GM19240 (cell line): Measurements from ENCODE around the gene PPP6R3.
"Not testable (repeated sequence)": the region's sequence is repeated elsewhere in the genome, so short reads cannot be mapped to it uniquely, and the experiment has no call there.

ENCODE experiments used
- DNase-seq: peaks from one replicate; pipeline ENCODE4 v3.0.0; 2011; ENCODE audit warnings: low spot score; ENCODE audit not compliant: insufficient read length

Gene PPP6R3

GRCh38 chr11:68524681-68525080 is 64.1 kb downstream of the PPP6R3 start:
- DNase-seq: no peak

- DNase-seq: no peak
These were observed 64.8 kb downstream of the PPP6R3 start for GRCh38 chr11:68525336-68525735.

GRCh38 chr11:68525930-68526329 is 65.4 kb downstream of the PPP6R3 start:
- no peak for DNase-seq

GRCh38 chr11:68527585-68527984 is 67.0 kb downstream of the PPP6R3 start:
- no peak for DNase-seq

- no peak for DNase-seq
These were observed 68.1 kb downstream of the PPP6R3 start for GRCh38 chr11:68528630-68529029.

- no peak for DNase-seq
These were observed 70.7 kb downstream of the PPP6R3 start for GRCh38 chr11:68531129-68531693.

GRCh38 chr11:68532727-68533369 is 72.3 kb downstream of the PPP6R3 start:
- DNase-seq: no peak

GRCh38 chr11:68533945-68534344 is 73.4 kb downstream of the PPP6R3 start:
- DNase-seq: no peak

- no peak for DNase-seq
These were observed 74.5 kb downstream of the PPP6R3 start for GRCh38 chr11:68535098-68535497.

GRCh38 chr11:68536706-68537105 is 76.2 kb downstream of the PPP6R3 start:
- DNase-seq: no peak

- no peak for DNase-seq
These were observed 77.5 kb downstream of the PPP6R3 start for GRCh38 chr11:68538025-68538424.

- no peak for DNase-seq
These were observed 78.8 kb downstream of the PPP6R3 start for GRCh38 chr11:68539395-68539794.

GRCh38 chr11:68540504-68540903 is 80.0 kb downstream of the PPP6R3 start:
- DNase-seq: not testable (repeated sequence)

- DNase-seq: no peak
These were observed 80.6 kb downstream of the PPP6R3 start for GRCh38 chr11:68541116-68541515.

GRCh38 chr11:68541991-68542390 is 81.4 kb downstream of the PPP6R3 start:
- DNase-seq: no peak

- DNase-seq: no peak
These were observed 82.1 kb downstream of the PPP6R3 start for GRCh38 chr11:68542617-68543016.

- DNase-seq: no peak
These were observed 83.0 kb downstream of the PPP6R3 start for GRCh38 chr11:68543594-68543993.

GRCh38 chr11:68545347-68545746 is 84.8 kb downstream of the PPP6R3 start:
- DNase-seq: no peak

GRCh38 chr11:68545796-68546195 is 85.2 kb downstream of the PPP6R3 start:
- no peak for DNase-seq

- no peak for DNase-seq
These were observed 86.0 kb downstream of the PPP6R3 start for GRCh38 chr11:68546555-68546954.

GRCh38 chr11:68549789-68550484 is 89.4 kb downstream of the PPP6R3 start:
- DNase-seq: no peak

GRCh38 chr11:68550485-68550817 is 89.9 kb downstream of the PPP6R3 start:
- no peak for DNase-seq

GRCh38 chr11:68551223-68551622 is 90.7 kb downstream of the PPP6R3 start:
- DNase-seq: no peak
